Measurements from ENCODE around the gene LCOR.

Gene LCOR

DNA sequence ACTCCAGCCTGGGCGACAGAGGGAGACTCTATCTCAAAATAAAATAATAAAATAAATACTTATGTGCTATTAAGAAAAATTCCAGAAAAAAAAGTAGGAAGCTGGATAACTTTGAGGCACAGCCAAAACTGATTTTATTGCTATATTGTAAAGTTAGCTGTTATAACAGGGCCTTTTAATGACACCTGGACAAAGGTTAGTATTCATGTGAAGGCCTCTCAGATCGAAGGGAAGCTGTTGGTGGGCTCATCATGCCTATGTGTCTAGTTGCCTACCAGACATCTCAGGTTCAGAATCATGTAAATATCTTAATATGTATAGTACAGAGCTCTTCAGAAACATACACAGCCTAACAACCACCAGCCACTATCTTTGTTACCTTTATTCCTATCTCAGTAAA is 143.0 kb downstream of the LCOR start:
- Histone ChIP-seq H3K27me3 (ENCODE audit: insufficient read depth, low read depth) (no peaks in the 10 kb centered on the region), H3K9ac (no peak overlapping the region), H3K79me2 (ENCODE audit: insufficient read depth, low read depth) (no peaks in the 10 kb centered on the region), H2AFZ (ENCODE audit: low read depth) (no peak overlapping the region), H3K4me3 (IDR thresholded peaks at IDR 0.05; ENCODE audit: insufficient read depth, low read depth, low read length) (no peak overlapping the region), H3K36me3 (ENCODE audit: insufficient read depth) (no peaks in the 10 kb centered on the region), H4K20me1 (ENCODE audit: insufficient read depth) (no peaks in the 10 kb centered on the region; the same call in 1 of the 2 replicates), H3K4me1 (ENCODE audit: low read depth, poor library complexity, severe bottlenecking) (peaks cover 28% of the 10 kb centered on the region), H3K27ac (no peak overlapping the region), H3K4me2 (no peak overlapping the region)
- TF ChIP-seq CTCF (conservative IDR thresholded peaks at IDR 0.05; ENCODE audit: low read depth, low read length): no peak

- Histone ChIP-seq H3K4me3 (IDR thresholded peaks at IDR 0.05; ENCODE audit: insufficient read depth, low read depth, low read length) (no peak overlapping the region), H3K79me2 (ENCODE audit: insufficient read depth, low read depth) (no peaks in the 10 kb centered on the region), H3K4me1 (ENCODE audit: low read depth, poor library complexity, severe bottlenecking) (peaks cover 28% of the 10 kb centered on the region), H3K9ac (no peak overlapping the region; the same call in 1 of the 2 replicates), H4K20me1 (ENCODE audit: insufficient read depth) (no peaks in the 10 kb centered on the region; the same call in 1 of the 2 replicates), H3K27me3 (ENCODE audit: insufficient read depth, low read depth) (no peaks in the 10 kb centered on the region), H3K4me2 (peak overlapping the region; percentile 64), H3K27ac (peak overlapping the region; percentile 56; the same call in 1 of the 2 replicates), H3K36me3 (ENCODE audit: insufficient read depth) (no peaks in the 10 kb centered on the region), H2AFZ (ENCODE audit: low read depth) (no peak overlapping the region)
- TF ChIP-seq CTCF (conservative IDR thresholded peaks at IDR 0.05; ENCODE audit: low read depth, low read length): no peak
Measured at GRCh38 chr10:96978621-96979154, 146.6 kb downstream of the LCOR start.

DNA sequence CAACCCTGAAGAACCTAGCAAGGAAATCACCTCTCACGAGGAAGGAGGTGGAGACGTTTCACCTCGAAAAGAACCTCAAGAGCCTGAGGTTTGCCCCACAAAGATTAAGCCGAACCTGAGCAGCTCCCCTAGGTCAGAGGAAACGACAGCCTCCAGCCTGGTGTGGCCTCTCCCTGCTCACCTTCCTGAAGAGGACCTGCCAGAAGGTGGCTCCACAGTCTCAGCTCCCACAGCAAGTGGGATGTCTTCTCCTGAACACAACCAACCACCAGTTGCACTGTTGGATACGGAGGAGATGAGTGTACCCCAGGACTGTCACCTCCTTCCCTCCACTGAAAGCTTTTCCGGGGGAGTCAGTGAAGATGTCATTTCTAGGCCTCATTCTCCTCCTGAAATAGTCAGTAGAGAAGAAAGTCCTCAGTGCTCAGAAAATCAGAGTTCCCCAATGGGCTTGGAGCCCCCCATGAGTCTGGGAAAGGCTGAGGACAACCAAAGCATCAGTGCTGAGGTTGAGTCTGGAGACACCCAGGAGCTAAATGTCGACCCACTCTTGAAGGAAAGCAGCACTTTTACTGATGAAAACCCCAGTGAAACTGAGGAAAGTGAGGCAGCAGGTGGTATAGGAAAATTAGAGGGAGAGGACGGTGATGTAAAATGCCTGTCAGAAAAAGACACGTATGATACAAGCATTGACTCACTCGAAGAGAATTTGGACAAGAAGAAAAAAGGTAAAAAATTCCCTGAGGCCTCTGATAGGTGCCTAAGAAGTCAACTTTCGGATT is 150.2 kb downstream of the LCOR start:
- H3K27me3 ChIP-seq (ENCODE audit: insufficient read depth, low read depth): no peaks in the 10 kb centered on the region
- no peak for TF ChIP-seq CTCF (conservative IDR thresholded peaks at IDR 0.05; ENCODE audit: low read depth, low read length)

DNA sequence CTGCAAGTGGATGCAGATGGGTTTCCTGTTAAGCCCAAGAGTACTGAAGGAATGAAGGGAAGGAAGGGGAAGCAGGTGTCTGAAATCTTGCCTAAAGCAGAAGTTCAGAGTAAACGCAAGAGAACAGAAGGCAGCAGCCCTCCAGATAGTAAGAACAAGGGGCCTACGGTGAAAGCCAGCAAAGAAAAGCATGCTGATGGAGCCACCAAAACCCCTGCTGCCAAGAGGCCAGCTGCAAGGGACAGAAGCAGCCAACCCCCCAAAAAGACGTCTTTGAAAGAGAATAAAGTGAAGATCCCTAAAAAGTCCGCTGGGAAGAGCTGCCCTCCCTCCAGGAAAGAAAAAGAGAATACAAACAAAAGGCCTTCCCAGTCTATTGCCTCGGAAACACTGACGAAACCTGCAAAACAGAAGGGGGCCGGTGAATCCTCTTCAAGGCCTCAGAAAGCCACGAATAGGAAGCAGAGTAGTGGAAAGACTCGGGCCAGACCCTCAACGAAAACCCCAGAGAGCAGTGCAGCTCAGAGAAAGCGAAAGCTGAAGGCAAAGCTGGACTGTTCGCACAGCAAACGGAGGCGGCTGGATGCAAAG is 152.5 kb downstream of the LCOR start:
- Histone ChIP-seq H2AFZ (ENCODE audit: low read depth) (no peak overlapping the region), H3K79me2 (ENCODE audit: insufficient read depth, low read depth) (no peaks in the 10 kb centered on the region), H4K20me1 (ENCODE audit: insufficient read depth) (no peaks in the 10 kb centered on the region), H3K4me3 (IDR thresholded peaks at IDR 0.05; ENCODE audit: insufficient read depth, low read depth, low read length) (no peak overlapping the region), H3K4me2 (no peak overlapping the region), H3K27ac (no peak overlapping the region), H3K27me3 (ENCODE audit: insufficient read depth, low read depth) (no peaks in the 10 kb centered on the region), H3K9ac (no peak overlapping the region), H3K36me3 (ENCODE audit: insufficient read depth) (no peaks in the 10 kb centered on the region), H3K4me1 (ENCODE audit: low read depth, poor library complexity, severe bottlenecking) (peaks cover under 1% of the 10 kb centered on the region)
- no peak for TF ChIP-seq CTCF (conservative IDR thresholded peaks at IDR 0.05; ENCODE audit: low read depth, low read length)

More for the DNA sequence above, 150.2 kb downstream of the LCOR start:
- Histone ChIP-seq H3K4me1 (ENCODE audit: low read depth, poor library complexity, severe bottlenecking) (peaks cover 23% of the 10 kb centered on the region), H3K9ac (no peak overlapping the region), H3K27ac (no peak overlapping the region), H4K20me1 (ENCODE audit: insufficient read depth) (no peaks in the 10 kb centered on the region; the same call in 1 of the 2 replicates), H3K36me3 (ENCODE audit: insufficient read depth) (no peaks in the 10 kb centered on the region), H3K4me3 (IDR thresholded peaks at IDR 0.05; ENCODE audit: insufficient read depth, low read depth, low read length) (no peak overlapping the region), H3K4me2 (no peak overlapping the region), H3K79me2 (ENCODE audit: insufficient read depth, low read depth) (no peaks in the 10 kb centered on the region), H2AFZ (ENCODE audit: low read depth) (no peak overlapping the region)
